RPMI7951 (cell line): Measurements from ENCODE around the gene COPE. TPM values are rescaled to one million over a fixed set of nuclear protein-coding genes. Genes with fewer than 3 reads are reported as not detected.
"Not testable (repeated sequence)": the region's sequence is repeated elsewhere in the genome, so short reads cannot be mapped to it uniquely, and the experiment has no call there.

Experiments
- DNase-seq: peaks from one replicate; pipeline ENCODE4 v3.0.0-alpha.2; 2012; ENCODE audit warnings: low read depth
- total RNA-seq: library from RNA; depleted of rRNA; stranded (reverse); fragments of >200 nt; shearing (Covaris generic); gene quantifications from 2 replicates; pipeline ENCODE4 v1.2.3, GENCODE V29; 2014

The COPE gene
- total RNA-seq, 1 experiment from 2014 or later: 324 TPM

- peak; percentile 57 for DNase-seq
Measured at GRCh38 chr19:18940769-18941627, 21.8 kb upstream of the COPE start, which contains the start of gene HOMER3. TSS of gene HOMER3 (minus strand) at chr19:18941217. CDS start at chr19:18938982, 2,235 bp downstream.

DNA sequence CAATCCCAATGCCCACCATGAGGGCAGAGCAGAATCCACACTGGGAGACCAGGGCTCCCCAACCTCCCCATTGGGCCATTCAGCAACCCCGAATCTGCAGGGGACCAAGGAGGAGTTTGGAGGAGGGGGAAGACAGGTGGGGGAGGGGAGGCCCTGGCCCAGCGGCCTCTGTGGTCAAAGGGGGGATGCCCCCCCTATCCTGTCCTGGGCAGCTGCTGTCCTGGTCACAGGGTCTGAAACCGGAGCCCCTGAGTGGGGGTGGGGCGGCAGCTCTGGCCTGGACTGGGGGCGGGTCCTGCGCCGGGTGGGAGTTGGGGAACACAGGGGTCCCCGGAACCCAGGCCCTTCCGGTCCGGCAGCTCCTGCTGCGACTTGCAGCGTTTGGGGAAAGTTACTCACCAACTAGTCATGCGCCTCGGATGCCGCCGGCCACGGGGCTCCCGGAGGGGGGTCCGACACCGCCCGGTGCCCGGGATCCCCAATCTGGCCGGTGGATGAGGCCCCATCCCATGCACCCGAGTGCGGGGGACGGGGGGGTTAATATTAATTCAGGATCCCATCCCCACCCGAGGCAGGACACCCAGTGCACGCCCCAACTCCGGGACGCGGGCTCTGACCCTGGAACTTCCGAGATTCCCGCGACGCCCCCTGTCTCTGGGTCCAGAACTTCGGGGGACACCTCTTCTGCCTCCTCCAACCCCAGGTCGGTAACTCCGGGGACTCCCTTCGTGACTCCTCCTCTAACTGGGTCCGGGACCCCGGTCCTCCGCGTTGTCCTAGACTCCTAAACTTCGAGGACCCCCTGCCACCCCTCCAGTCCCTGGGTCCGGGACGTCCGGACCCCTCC, 21.0 kb upstream of the COPE start:
- peak; percentile 57 for DNase-seq

DNA sequence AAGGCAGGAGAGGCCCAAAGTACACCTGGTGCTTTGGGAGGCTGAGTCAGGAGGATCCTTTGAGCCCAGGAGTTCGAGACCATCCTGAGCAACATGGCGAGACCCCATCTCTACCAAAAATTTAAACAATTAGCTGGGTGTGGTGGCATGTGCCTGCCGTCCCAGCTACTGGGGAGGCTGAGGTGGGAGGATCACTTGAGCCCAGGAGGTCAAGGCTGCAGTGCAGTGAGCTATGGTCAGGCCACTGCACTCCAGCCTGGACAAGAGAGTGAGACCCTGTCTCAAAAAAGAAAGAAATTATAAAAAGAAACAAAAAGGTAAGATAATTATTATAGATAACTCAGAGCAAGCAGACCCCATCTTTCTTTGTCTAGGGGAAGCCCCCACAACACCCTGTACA, 20.0 kb upstream of the COPE start:
- DNase-seq: no peak

DNA sequence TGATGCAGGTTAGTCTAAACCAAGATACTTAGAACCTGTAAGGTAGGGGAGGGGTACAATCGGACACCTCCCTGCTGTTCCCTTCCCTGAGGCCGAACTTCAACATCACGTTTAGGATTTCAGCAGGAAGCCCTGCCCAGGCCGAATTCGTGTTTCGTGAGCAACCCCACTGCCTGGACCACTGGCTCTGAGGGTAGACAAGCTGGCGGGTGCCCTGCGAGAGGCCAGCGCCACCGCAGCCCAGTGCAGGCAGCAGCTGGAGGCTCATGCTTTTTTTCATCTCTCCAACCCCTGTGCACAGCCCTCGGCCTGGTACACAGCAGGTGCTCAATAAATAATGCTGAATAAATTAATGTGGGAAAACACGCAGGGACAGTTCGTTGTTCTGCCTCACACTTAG, 14.1 kb upstream of the COPE start:
- DNase-seq: no peak

DNA sequence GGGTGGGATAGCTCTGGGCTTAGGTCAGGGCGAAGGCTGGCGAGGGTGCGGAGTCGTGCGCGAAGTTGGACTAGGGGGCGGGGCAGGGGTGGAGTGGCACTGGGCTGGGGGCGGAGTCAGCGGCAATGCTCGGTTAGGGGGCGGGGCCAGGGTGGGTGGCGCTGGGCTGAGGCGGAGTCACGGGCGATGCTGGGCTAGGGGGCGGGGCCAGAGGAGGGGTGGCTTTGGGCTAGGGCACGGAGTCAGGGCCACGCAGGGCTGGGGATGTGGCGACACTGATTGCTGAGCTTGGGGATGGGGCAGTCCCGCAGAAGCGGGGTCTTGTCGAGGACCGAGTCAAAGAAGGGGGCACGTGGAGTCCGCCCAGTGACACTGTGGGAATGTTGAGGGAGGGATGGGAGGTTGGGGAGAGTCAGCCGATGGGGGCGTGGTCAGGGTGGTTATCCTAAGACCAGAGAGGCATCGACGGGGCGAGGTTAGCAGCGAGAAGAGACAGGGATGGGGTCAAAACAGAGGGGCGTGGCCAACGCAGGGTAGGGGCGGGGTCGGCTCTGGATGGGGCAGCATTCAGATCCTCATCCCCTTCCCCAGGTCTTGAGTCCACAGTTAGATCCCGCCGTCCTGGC, 13.1 kb upstream of the COPE start:
- peak; percentile 27 for DNase-seq

GRCh38 chr19:18931316-18932162, 12.4 kb upstream of the COPE start:
- no peak for DNase-seq

GRCh38 chr19:18929311-18929710, 10.1 kb upstream of the COPE start:
- DNase-seq: no peak

DNA sequence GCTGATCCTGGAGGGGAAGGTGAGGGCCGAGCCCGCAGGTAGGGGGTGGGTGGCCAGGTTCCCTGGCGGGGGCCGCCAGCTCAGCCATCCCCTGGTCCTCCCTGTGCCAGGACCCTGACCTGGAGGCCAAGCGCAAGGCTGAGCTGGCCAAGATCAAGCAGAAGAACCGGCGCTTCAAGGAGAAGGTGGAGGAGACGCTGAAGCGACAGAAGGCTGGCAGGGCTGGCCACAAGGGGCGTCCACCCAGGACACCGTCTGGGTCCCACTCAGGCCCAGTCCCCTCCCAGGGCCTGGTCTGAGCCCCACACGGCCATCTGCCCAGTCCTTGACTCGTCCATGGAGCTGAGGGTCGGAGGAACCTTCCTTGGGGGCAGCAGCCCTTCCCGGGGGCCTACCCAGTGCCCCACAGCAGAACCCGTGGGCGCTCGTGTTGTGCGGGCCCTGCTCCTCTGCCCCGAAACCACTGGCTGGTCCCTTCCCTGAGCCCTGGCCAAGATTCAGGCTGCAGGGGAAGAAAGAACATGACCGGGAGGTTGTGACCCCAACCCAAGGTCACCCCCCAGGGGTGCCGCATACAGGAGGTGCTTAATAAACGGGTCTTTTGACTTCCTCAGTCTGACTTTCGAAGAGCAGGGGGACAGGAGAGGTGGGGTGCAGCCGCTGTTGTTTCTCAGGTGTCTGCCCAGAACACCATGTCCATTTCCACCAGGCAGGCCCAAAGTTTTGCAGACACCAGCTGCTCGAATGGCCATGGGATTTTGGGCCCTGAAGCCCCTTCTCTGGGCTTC, 9.0 kb upstream of the COPE start:
- no peak for DNase-seq

- no peak for DNase-seq
Measured at GRCh38 chr19:18924684-18925213, 5.6 kb upstream of the COPE start.

DNA sequence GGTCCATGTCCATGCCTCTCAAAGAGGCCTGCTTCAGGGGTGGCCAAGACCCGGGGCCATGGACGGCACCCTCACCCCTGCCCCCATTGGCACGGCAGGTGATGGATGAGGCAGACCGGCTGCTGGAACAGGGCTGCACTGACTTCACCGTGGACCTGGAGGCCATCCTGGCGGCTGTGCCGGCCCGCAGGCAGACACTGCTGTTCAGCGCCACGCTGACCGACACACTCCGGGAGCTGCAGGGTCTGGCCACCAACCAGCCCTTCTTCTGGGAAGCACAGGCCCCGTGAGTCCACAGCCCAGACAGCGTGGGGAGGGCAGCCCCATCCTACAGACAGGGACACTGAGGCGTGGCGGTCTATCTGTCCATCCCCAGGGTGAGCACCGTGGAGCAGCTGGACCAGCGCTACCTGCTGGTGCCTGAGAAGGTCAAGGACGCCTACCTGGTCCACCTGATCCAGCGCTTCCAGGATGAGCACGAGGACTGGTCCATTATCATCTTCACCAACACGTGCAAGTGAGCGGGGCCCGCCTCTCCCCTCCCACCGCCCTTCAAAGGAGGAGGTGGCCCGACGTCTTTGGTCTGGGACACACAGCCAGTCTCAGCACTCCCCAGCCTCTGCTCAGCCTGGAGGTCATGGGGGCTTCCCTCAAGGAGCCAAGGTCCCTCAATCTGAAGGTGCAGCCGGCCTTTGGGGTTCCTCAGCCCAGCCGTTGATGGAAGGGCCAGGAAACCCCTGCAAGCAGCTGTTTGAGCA, 3.2 kb upstream of the COPE start:
- no peak for DNase-seq

DNA sequence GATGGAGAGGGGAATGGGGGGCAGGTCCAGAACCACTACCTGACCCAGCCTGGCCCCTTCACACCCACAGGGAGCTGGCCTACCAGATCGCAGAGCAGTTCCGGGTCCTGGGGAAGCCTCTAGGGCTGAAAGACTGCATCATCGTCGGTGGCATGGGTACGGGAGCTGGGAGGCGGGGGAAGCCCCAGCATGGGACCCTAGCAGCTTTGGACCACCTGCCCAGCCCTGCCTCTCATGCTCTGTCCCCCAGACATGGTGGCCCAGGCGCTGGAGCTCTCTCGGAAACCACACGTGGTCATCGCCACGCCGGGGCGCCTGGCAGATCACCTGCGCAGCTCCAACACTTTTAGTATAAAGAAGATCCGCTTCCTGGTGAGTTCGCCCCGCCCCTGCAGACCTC, 2.4 kb upstream of the COPE start:
- no peak for DNase-seq

DNA sequence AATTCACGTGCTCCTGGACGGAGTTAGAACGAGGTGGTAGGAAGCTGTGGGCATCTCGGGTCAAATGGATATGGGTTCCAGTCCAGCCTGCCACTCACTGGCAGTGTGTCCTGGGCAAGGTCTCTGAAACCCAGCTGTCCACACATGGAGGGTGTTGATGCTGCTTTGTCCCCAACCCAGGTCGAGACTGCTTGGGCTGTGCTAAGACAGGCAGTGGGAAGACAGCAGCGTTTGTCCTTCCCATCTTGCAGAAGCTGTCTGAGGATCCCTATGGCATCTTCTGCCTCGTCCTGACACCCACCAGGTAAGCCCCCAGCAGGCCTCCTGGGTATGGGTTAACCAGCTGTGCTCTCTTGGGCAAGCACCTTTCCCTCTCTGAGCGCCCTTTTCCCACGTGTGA, 1.2 kb upstream of the COPE start:
- DNase-seq: no peak

- DNase-seq: no peak
Measured at GRCh38 chr19:18919900-18920214, 670 bp upstream of the COPE start.

DNA sequence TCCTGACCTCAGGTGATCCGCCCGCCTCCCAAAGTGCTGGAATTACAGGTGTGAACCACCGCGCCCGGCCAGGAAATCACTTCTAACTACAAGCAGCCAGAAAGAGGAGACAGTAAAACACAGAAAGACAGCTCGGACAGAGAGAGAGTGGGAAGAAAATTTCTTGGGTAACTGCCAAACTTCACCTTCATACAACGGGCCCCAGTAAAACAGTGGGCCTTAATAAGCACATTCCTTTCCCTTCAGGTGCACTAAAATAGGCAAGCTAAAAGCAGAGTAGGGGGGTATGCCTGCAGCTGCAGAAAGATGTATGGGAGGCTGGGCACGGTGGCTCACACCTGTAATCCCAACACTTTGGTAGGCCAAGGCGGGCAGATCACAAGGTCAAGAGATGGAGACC, 1.6 kb downstream of the COPE start:
- not testable (repeated sequence) for DNase-seq

GRCh38 chr19:18915639-18916038, 3.5 kb downstream of the COPE start:
- DNase-seq: peak; percentile 51

GRCh38 chr19:18913466-18913865, 5.7 kb downstream of the COPE start:
- DNase-seq: no peak

- DNase-seq: no peak
Measured at GRCh38 chr19:18912933-18913332, 6.3 kb downstream of the COPE start.

- no peak for DNase-seq
Measured at GRCh38 chr19:18910801-18911436, 8.3 kb downstream of the COPE start.

DNA sequence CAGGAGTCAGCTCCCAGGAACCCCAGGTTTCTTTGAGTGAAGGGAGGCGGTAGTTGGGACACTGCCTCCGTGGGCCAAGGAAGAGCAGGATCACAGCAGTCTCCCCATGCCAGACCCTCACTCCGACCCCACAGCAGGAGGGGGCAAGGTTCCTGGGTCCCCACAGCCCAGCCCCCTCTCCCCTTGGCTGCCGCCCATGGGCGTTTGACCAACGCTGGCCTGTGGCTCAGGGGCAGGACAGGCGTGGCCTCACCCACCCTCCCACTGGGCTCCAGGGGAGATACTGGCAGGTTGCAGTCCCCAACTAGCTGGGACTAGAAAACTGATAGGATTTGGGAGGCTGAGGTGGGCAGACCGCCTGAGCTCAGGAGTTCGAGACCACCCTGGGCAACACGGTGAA, 9.2 kb downstream of the COPE start:
- no peak for DNase-seq
